Osteoblast (primary cell): ENCODE data around the gene GIMAP2. TPM values are rescaled to one million over a fixed set of nuclear protein-coding genes. Genes with fewer than 3 reads are reported as not detected.

ENCODE experiments used
- DNase-seq: peaks from one replicate; pipeline ENCODE4 v3.0.0; 2011; ENCODE audit warnings: low spot score, mixed read lengths; ENCODE audit not compliant: insufficient read length; ENCODE audit errors: missing footprints
- H2AFZ ChIP-seq: 2 replicates; pipeline ENCODE4 v1.6.0; 2011; ENCODE audit warnings: mild to moderate bottlenecking, low read length
- H3K27ac ChIP-seq: 2 replicates; pipeline ENCODE4 v1.5.1; 2011; ENCODE audit warnings: mild to moderate bottlenecking, low read depth, low read length, moderate library complexity
- H3K27me3 ChIP-seq: 2 replicates; pipeline ENCODE4 v1.6.0; 2012; ENCODE audit warnings: mild to moderate bottlenecking, control low read depth, inconsistent platforms, low read length, moderate library complexity; ENCODE audit not compliant: insufficient read depth
- H3K36me3 ChIP-seq: 2 replicates; pipeline ENCODE4 v1.5.1; 2011; ENCODE audit warnings: mild to moderate bottlenecking, low read length, control low read depth, moderate library complexity; ENCODE audit not compliant: insufficient read depth
- H3K4me1 ChIP-seq: 2 replicates; pipeline ENCODE4 v1.5.1; 2011; ENCODE audit warnings: mild to moderate bottlenecking, low read length, control low read depth, moderate library complexity; ENCODE audit not compliant: insufficient read depth
- H3K4me2 ChIP-seq: 2 replicates; pipeline ENCODE4 v1.6.0; 2011; ENCODE audit warnings: mild to moderate bottlenecking, low read length; ENCODE audit not compliant: insufficient read depth
- H3K4me3 ChIP-seq: fragments of 200-600 bp; sonication (generic); 3 replicates; pipeline ENCODE4 v1.5.1; 2012; ENCODE audit warnings: mild to moderate bottlenecking, low read length, inconsistent platforms; ENCODE audit not compliant: insufficient read depth
- H3K79me2 ChIP-seq: 2 replicates; pipeline ENCODE4 v1.6.0; 2012; ENCODE audit warnings: mild to moderate bottlenecking, low read length, control low read depth, inconsistent platforms; ENCODE audit not compliant: insufficient read depth
- H3K9me3 ChIP-seq: 2 replicates; pipeline ENCODE4 v1.5.1; 2011; ENCODE audit warnings: low read depth, low read length, control low read depth
- H4K20me1 ChIP-seq: 2 replicates; pipeline ENCODE4 v1.6.0; 2012; ENCODE audit warnings: mild to moderate bottlenecking, low read length, control low read depth; ENCODE audit not compliant: insufficient read depth
- CTCF ChIP-seq: IDR thresholded peaks from 2 replicates; pipeline ENCODE4 v1.5.1; 2011; ENCODE audit warnings: mild to moderate bottlenecking, low read depth, low read length, moderate library complexity; ENCODE audit errors: extremely low read depth
- total RNA-seq: library from RNA; depleted of rRNA; stranded (reverse); fragments of >200 nt; gene quantifications from 2 replicates; pipeline ENCODE4 v1.2.3, GENCODE V29; 2012

Gene GIMAP2
- total RNA-seq, 1 donor, result 9.4 TPM

DNA sequence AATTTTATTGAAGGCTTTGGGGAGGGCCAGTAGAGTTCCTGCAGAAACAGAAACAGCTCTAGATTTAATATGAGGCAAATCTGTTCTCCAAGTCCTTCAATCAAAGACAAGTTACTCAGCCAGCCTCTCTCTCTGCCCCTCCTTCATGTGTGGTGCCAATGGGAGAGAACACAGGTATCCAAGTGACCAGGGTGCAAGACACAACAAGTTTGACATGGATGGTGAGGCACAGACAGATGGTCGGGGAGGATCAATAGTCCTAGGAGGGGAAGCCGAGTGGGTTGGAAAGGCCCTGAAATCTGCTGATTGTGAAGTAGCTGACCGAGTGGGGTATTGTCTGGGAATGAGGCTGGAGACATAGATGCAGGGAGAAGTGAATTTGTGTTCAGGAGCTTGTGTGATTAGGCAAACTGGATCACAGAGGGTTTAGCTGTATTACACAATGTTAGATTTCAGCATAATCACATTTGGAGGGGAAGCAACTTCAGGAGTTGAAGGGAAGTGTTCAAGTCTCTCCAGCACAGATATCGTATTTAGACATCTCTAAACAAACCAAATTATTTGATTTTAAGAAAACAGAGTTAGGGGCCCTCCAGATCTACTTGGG, 32.4 kb downstream of the GIMAP2 start:
- no peak for TF ChIP-seq CTCF
- DNase-seq, result no peak
- Histone ChIP-seq H3K4me2 (no peak overlapping the region), H3K9me3 (no peaks in the 10 kb centered on the region), H3K79me2 (no peaks in the 10 kb centered on the region), H4K20me1 (no peaks in the 10 kb centered on the region), H3K4me1 (no peaks in the 10 kb centered on the region), H3K36me3 (no peaks in the 10 kb centered on the region), H3K27ac (no peak overlapping the region), H3K27me3 (no peaks in the 10 kb centered on the region), H2AFZ (no peak overlapping the region), H3K4me3 (no peak overlapping the region)

DNA sequence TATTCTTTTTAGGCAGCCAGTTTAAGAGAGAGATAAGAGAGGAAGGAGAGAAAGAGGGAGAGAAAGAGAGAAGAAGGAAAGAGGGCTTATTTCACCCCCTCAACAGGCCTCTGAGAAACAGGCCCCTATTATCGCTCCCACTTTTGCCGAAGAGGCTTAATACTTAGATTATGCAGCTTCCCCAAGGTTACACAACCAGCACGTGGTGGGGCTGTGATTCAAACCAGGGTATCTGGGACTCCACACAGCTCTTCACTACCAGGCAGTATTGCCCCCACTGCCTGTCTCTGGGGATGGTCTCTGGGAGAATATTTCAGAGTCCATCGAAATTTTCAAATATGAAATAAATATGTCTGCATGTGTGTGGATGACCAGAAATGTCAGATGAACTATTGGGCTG, 33.9 kb downstream of the GIMAP2 start:
- Histone ChIP-seq H4K20me1 (no peaks in the 10 kb centered on the region), H3K36me3 (no peaks in the 10 kb centered on the region), H3K27me3 (no peaks in the 10 kb centered on the region), H3K4me3 (no peak overlapping the region), H3K79me2 (no peaks in the 10 kb centered on the region), H2AFZ (no peak overlapping the region), H3K9me3 (no peaks in the 10 kb centered on the region), H3K4me2 (no peak overlapping the region), H3K4me1 (no peaks in the 10 kb centered on the region), H3K27ac (no peak overlapping the region)
- DNase-seq, result no peak
- TF ChIP-seq CTCF, result no peak

- Histone ChIP-seq H3K27ac (no peak overlapping the region), H4K20me1 (no peaks in the 10 kb centered on the region)
These were observed 34.7 kb downstream of the GIMAP2 start for GRCh38 chr7:150719960-150720891.

More at GRCh38 chr7:150719960-150720891, 34.7 kb downstream of the GIMAP2 start:
- no peak overlapping the region for H3K4me2 ChIP-seq
- no peaks in the 10 kb centered on the region for H3K4me1 ChIP-seq
- no peak for TF ChIP-seq CTCF
- H3K79me2 ChIP-seq, result no peaks in the 10 kb centered on the region
- H3K9me3 ChIP-seq, result no peaks in the 10 kb centered on the region
- no peak overlapping the region for H3K4me3 ChIP-seq
- no peaks in the 10 kb centered on the region for H3K36me3 ChIP-seq
- no peak overlapping the region for H2AFZ ChIP-seq
- no peaks in the 10 kb centered on the region for H3K27me3 ChIP-seq
- DNase-seq, result peak; percentile 52
